ENCODE measurements around the gene CST4. TPM values are rescaled to one million over a fixed set of nuclear protein-coding genes. Genes with fewer than 3 reads are reported as not detected.
"Not testable (repeated sequence)": the region's sequence is repeated elsewhere in the genome, so short reads cannot be mapped to it uniquely, and the experiment has no call there.

CST4 gene
- total RNA-seq, 1 experiment from 2014 or later: not detected

GRCh38 chr20:23659989-23660837 is 28.6 kb downstream of the CST4 start:
- no peak for DNase-seq (ENCODE audit: unreplicated experiment)
- Mint-ChIP-seq H3K27ac (ENCODE audit: low read depth, unreplicated experiment) (no peak overlapping the region), H3K4me3 (ENCODE audit: unreplicated experiment) (no peak overlapping the region), H3K4me1 (ENCODE audit: insufficient read depth, unreplicated experiment) (no peaks in the 10 kb centered on the region), H3K9me3 (ENCODE audit: unreplicated experiment) (no peaks in the 10 kb centered on the region), H3K27me3 (ENCODE audit: insufficient read depth, unreplicated experiment) (no peaks in the 10 kb centered on the region), H3K36me3 (ENCODE audit: insufficient read depth, unreplicated experiment) (no peaks in the 10 kb centered on the region)
- BruUV-seq (replicated peaks): no TSS peak
- CTCF ChIA-PET: interaction anchor here (0.6 to 0.7 kb wide), 4 partner anchors 38 to 1310 kb away, joined by 3 to 4 read pairs (median 3); partner anchors contain the start of gene CST9
- POLR2A ChIA-PET: interaction anchor here (0.7 to 1.4 kb wide), 2 partner anchors 23 to 37 kb away, joined by 3 to 4 read pairs; no protein-coding TSS in a partner anchor
- TF ChIP-seq, protein P1, sequence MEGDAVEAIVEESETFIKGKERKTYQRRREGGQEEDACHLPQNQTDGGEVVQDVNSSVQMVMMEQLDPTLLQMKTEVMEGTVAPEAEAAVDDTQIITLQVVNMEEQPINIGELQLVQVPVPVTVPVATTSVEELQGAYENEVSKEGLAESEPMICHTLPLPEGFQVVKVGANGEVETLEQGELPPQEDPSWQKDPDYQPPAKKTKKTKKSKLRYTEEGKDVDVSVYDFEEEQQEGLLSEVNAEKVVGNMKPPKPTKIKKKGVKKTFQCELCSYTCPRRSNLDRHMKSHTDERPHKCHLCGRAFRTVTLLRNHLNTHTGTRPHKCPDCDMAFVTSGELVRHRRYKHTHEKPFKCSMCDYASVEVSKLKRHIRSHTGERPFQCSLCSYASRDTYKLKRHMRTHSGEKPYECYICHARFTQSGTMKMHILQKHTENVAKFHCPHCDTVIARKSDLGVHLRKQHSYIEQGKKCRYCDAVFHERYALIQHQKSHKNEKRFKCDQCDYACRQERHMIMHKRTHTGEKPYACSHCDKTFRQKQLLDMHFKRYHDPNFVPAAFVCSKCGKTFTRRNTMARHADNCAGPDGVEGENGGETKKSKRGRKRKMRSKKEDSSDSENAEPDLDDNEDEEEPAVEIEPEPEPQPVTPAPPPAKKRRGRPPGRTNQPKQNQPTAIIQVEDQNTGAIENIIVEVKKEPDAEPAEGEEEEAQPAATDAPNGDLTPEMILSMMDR (IDR thresholded peaks at IDR 0.05; ENCODE audit: unreplicated experiment): no peak
- intact Hi-C loops (cut with micrococcal nuclease): loop anchor here (10.0 kb wide), 1 partner anchor 65 kb away; no protein-coding TSS in a partner anchor

DNA sequence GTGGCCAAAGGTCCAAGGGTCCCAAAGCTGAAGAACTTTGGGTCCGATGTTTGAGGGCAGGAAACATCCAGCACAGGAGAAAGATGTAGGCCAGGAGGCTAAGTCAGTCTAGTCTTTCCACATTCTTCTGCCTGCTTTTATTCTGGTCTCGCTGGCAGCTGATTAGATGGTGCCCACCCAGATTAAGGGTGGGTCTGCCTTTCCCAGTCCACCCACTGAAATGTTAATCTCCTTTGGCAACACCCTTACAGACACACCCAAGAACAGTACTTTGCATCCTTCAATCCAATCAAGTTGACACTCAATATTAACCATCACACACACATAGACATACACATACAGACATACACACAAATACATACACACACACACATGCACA is 29.2 kb downstream of the CST4 start:
- H3K27me3 Mint-ChIP-seq (ENCODE audit: insufficient read depth, unreplicated experiment); intact Hi-C loops (cut with micrococcal nuclease); BruUV-seq (replicated peaks); H3K9me3 Mint-ChIP-seq (ENCODE audit: unreplicated experiment); H3K4me1 Mint-ChIP-seq (ENCODE audit: insufficient read depth, unreplicated experiment); H3K27ac Mint-ChIP-seq (ENCODE audit: low read depth, unreplicated experiment); H3K36me3 Mint-ChIP-seq (ENCODE audit: insufficient read depth, unreplicated experiment); DNase-seq (ENCODE audit: unreplicated experiment); H3K4me3 Mint-ChIP-seq (ENCODE audit: unreplicated experiment); CTCF ChIA-PET: not testable (repeated sequence)
- POLR2A ChIA-PET: interaction anchor here (1.4 kb wide), 1 partner anchor 37 kb away, joined by 4 read pairs; no protein-coding TSS in a partner anchor

- H3K27ac Mint-ChIP-seq (ENCODE audit: low read depth, unreplicated experiment): no peak overlapping the region
- H3K4me1 Mint-ChIP-seq (ENCODE audit: insufficient read depth, unreplicated experiment): no peaks in the 10 kb centered on the region
- no peak overlapping the region for H3K4me3 Mint-ChIP-seq (ENCODE audit: unreplicated experiment)
- no peaks in the 10 kb centered on the region for H3K9me3 Mint-ChIP-seq (ENCODE audit: unreplicated experiment)
- ChIA-PET CTCF (interaction anchor here (7.2 kb wide), 1 partner anchor 8 kb away, joined by 74 read pairs; no protein-coding TSS in a partner anchor), POLR2A (no interaction called here)
- TF ChIP-seq, protein P1 (IDR thresholded peaks at IDR 0.05; ENCODE audit: unreplicated experiment): no peak
- DNase-seq (ENCODE audit: unreplicated experiment): no peak
- intact Hi-C loops (cut with micrococcal nuclease): no loop called here
- BruUV-seq (replicated peaks): no TSS peak
- H3K27me3 Mint-ChIP-seq (ENCODE audit: insufficient read depth, unreplicated experiment): no peaks in the 10 kb centered on the region
- no peaks in the 10 kb centered on the region for H3K36me3 Mint-ChIP-seq (ENCODE audit: insufficient read depth, unreplicated experiment)
Observed at GRCh38 chr20:23658989-23659609, 29.7 kb downstream of the CST4 start.

GRCh38 chr20:23658336-23658735 is 30.5 kb downstream of the CST4 start:
- CTCF ChIA-PET: interaction anchor here (7.2 kb wide), 1 partner anchor 9 kb away, joined by 74 read pairs; no protein-coding TSS in a partner anchor

More at GRCh38 chr20:23658336-23658735, 30.5 kb downstream of the CST4 start:
- Mint-ChIP-seq H3K4me1 (ENCODE audit: insufficient read depth, unreplicated experiment) (no peaks in the 10 kb centered on the region), H3K27ac (ENCODE audit: low read depth, unreplicated experiment) (no peak overlapping the region), H3K36me3 (ENCODE audit: insufficient read depth, unreplicated experiment) (no peaks in the 10 kb centered on the region), H3K9me3 (ENCODE audit: unreplicated experiment) (no peaks in the 10 kb centered on the region), H3K27me3 (ENCODE audit: insufficient read depth, unreplicated experiment) (no peaks in the 10 kb centered on the region), H3K4me3 (ENCODE audit: unreplicated experiment) (no peak overlapping the region)
- DNase-seq (ENCODE audit: unreplicated experiment): no peak
- no TSS peak for BruUV-seq (replicated peaks)
- POLR2A ChIA-PET: no interaction called here
- TF ChIP-seq, protein P1 (IDR thresholded peaks at IDR 0.05; ENCODE audit: unreplicated experiment): no peak
- intact Hi-C loops (cut with micrococcal nuclease): no loop called here
